M059J (cell line): ENCODE results near the gene SPRY1. TPM values are rescaled to one million over a fixed set of nuclear protein-coding genes. Genes with fewer than 3 reads are reported as not detected.

Experiments
- DNase-seq: peaks from one replicate; pipeline ENCODE4 v3.0.0-alpha.2; 2012; ENCODE audit warnings: low read depth
- total RNA-seq: library from RNA; depleted of rRNA; stranded (reverse); fragments of >200 nt; shearing (Covaris generic); gene quantifications from 2 replicates; pipeline ENCODE4 v1.2.3, GENCODE V29; 2014

The SPRY1 gene
- total RNA-seq, 1 experiment from 2014 or later = 3.4 TPM

DNA sequence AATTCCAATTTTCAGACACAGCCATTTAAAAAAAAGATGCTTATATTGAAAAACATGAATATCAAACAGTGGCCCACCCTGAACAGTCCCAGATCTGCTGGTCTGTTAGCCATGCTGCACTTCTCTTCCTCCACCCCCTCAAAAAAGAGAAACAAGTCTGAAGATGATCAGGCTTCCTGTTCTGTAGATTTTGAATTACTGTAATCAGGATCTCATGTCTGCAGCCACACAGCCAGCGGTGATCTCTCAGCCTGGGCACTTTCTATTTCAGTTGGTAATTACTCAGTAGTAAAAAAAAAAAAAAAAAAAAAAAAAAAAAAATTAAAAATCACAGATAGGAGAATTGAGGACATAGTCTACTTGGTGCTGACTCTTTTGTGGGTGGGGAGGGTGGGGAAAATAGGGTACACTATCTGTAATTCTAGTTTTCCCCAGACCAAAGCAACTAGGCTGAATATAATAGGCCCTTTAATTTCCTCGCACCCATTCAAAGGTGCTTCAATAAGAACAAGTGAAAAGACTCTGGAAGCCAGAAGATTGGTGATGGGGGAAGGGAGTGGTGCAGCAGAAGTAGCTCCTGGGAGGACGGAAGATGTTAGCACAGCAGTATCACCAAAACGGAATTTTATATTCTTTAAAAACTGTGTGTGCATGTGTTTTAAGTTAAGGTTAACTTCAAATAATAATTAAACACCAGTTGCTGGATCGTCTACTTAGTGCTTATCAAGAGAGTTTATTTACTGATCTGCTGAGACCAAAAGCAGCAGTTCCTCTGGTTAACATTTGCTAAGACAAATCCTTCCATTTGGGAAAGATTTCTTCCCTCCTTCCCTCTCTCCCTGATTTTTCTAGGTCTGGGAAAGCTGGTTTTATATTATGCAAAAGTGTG lies 47.0 kb downstream of the SPRY1 start:
- DNase-seq = no peak

DNA sequence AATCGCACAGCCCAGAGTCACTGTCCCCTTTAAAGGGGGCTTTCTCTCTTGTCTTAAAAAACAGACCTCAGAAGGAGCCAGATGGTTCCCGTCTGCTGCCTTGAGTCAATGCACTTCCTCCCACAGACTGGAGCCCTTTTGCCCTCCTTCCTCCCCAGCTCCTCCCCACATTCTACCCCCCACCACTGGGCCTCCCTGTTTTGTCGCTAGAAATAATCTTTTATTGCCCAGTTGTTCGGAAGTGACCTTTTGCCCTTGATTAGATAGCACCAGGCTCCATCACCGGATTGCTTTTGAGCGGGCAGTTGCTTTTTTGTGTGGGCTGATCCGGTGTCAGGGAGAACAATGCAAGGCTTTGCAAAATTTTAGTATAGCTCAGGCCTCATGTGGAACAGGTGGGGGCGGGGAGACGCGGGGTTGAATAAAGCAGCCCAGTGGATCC lies 47.7 kb downstream of the SPRY1 start:
- DNase-seq = no peak

DNA sequence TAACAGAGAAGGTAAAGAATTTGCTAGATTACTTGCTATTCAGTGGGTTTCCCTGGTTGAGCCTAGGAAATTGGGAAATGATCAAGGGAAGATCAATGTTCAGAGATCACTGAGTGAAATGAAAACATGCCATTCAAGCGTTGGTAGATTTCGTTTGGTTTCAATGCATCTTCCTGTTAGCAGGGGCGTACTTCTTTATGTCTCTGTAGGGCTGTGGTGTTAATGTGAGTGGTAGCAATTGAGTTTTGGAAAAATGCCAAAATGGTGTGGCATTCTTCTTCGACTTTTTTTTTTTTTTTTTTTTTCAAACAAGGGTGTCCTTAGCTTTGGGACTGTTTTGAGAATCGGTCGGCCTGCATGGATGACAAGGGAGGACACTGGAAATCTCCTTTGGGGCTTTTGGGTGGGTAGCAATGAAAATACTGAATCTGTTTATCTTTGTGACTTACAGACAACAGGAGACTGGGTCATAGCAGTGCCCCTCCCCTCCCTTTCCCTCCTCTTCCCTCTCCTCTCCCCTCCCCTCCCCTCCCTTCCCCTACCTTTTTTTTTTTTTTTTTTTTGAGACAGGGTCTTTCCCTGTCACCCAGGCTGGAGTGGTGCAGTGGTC lies 50.4 kb downstream of the SPRY1 start:
- DNase-seq = no peak

DNA sequence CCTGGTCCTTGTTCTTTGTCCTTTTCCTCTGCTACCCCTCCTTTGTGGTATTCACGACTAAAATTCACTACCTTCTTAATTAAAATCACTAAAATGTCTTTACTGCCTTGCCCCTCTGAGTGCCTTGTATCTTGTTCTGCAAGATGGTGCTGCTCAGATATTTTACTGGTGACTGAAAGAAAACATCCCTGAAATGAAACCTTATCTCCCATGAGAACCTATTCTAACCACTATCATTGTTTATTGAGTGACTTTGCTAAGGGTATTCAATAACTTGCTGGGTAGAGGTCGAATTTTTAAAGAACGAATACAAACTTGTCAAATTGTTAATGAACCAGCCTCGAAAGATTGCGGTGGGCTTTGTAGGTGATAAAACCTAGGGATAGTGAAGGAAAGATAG lies 52.8 kb downstream of the SPRY1 start:
- DNase-seq = no peak

DNA sequence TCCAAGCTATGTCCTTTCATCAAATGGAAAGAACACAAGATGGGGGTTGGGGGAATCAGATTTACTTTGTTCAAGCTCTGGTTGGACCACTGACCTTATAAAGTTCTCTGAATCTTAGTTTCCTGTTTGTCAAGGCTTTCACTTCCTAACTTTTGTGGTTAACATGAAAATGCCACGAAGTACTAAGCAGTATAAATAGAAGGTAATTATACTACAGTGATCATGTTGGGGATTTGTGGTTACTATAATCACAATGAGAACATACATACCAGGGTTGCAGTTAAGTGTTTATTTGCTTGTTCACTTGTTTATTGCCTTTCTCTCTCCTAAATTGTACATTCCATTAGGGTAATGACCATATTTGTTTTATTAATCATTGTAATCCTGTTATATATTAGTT lies 53.2 kb downstream of the SPRY1 start:
- peak; percentile 68 for DNase-seq

DNA sequence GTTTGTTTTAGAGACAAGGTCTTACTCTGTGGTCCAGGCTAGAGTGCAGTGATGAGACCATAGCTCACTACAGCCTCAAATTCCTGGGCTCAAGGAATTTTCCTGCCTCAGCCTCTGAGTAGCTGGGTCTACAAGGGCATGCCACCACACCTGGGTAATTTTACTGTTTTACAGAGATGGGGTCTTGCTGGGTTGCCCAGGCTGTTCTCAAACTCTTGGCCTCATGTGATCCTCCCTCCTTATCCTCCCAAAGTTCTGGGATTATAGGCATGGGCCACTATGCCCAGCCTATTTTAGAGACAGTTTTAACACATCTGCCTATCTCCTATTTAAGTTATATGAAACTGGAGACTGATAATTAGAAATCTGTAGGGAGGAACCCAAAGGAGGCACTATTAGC lies 53.8 kb downstream of the SPRY1 start:
- no peak for DNase-seq

DNA sequence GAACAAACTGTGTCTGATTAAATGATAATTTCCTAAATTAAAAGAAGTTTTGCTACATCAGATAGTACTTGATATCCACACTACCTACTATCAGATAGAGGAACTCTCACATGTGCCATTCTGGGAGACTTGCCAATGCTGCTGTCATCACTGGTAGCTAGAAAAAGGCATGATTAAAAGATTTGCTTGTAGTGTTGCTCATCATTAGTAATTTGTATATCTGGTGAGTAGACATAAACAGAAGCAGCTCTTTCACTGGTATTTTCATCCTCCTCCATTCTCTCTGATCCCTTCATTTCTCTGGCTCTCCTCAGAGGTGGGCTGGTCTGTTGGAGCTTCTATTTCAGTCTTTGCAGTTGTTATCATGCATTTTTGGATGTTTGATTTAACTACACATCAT lies 56.0 kb downstream of the SPRY1 start:
- peak; percentile 90 for DNase-seq

DNA sequence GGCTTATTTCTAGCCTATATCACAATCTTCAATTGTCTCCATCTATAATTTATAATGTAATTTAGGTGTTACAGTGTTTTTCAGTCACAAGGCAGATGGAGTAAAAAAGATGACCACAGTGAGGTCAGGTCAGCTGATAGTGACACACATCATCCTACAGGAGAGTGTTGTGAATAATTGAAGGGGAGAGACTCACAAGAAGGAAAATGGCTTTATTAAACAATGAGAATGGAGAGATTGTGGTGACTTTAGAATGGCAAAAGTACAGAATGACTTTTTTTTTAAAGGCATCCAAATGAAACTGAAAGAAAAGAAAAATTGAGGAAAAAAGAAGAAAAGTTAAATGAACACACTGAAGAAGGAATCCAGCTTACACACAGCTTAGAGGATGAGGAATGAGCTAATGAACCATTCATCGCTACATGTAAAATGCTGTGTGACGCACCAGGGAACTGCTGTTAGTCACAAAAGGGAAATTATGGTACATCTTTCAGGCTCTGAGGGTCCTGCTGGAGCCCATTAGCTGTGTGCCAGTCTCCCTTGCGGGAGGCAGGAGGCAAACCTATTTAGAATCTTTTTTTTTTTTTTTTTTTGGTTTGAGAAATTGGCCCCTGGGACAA lies 56.6 kb downstream of the SPRY1 start:
- peak; percentile 12 for DNase-seq
